ENCODE results near the gene FIG4. TPM values are rescaled to one million over a fixed set of nuclear protein-coding genes. Genes with fewer than 3 reads are reported as not detected.

FIG4 gene
- total and polyA plus RNA-seq, 2 of the 4 experiments (the other 2 are of a cell fraction): 12.1 to 15.4 TPM

DNA sequence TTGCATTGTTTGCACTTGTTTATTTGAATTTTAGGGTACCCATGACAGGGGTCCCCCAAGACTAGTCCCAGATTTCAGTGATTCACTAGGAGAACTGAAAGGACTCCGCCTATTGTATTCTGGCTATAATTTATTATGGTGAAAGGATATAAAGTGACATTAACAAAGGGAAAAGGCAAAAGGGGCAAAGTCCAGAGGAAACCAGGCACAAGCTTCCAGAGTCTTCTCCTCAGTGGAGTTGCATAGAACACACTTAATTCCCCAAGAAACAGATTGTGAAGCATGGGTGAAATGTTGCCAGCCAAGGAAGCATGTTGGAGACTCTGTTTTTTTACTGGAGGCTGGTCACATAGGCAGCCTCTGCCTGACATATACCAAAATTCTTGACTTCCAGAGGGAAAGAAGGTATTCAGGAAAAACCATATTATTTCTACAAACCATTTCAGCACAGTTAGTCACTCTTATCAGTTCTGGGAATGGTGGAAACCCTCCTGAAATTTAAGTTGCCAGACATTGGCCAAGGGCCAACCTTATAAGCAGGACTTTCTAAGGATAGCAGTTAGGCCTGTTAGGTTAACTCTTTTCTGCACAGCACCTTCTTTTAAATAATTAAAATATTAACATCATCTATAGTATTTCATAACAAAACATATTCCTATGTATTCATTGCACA is 71.8 kb downstream of the FIG4 start:
- ChIA-PET CTCF (no interaction called here), POLR2A (ENCODE audit: unreplicated experiment) (interaction anchor here (0.6 kb wide), 1 partner anchor 47 kb away, joined by 5 read pairs; no protein-coding TSS in a partner anchor)
- 0 out of 2 replicates have a peak, but pooled peaks cover 3% of the 10 kb centered on the region for H3K9me1 ChIP-seq (ENCODE audit: insufficient read depth, low read length)
- peak; percentile 67 for DNase-seq
- intact Hi-C loops (cut with micrococcal nuclease): no loop called here
- no peak overlapping the region for H3K4ac ChIP-seq (ENCODE audit: low read depth, low read length)
- peak overlapping the region; percentile 69; the same call in 1 of the 2 replicates for H2BK20ac ChIP-seq (ENCODE audit: low read depth, low read length)
- H2AK5ac ChIP-seq (ENCODE audit: low read depth, low read length): no peak overlapping the region
- dilution Hi-C loops (cut with HindIII; ENCODE audit: low sequenced_read_pairs, unreplicated experiment): no loop called here
- no peaks in the 10 kb centered on the region for H3K9me3 ChIP-seq (ENCODE audit: control insufficient read depth, insufficient read depth, low read length)
- no peaks in the 10 kb centered on the region for H4K20me1 ChIP-seq (ENCODE audit: insufficient read depth, low read length)
- H3K18ac ChIP-seq (ENCODE audit: low read depth, low read length): no peak overlapping the region
- no peak overlapping the region for H3K4me2 ChIP-seq (ENCODE audit: low read depth, low read length)
- no TSS peak for BruUV-seq (replicated peaks)
- H2AFZ ChIP-seq (replicated peaks; ENCODE audit: low read length, poor library complexity): no peak overlapping the region
- peak; percentile 24; the same call in 1 of the 2 replicates for ATAC-seq (ENCODE audit: low read depth)
- WGBS, 2 experiments (ENCODE audit: extremely low coverage in 2 of 2, insufficient read length in 1 of 2): no CpG with 5 or more reads among the region's 1 CpG
- H3K23ac ChIP-seq (ENCODE audit: low read depth, low read length): no peak overlapping the region
- H3K4me3 ChIP-seq (ENCODE audit: insufficient read depth, low read depth, low read length): no peak overlapping the region
- H3K36me3 ChIP-seq (ENCODE audit: control insufficient read depth, insufficient read depth, low read length): 0 out of 2 replicates have a peak, but pooled peaks cover 1% of the 10 kb centered on the region
- H3K27me3 ChIP-seq (ENCODE audit: control insufficient read depth, insufficient read depth, low read length): no peaks in the 10 kb centered on the region
- no peaks in the 10 kb centered on the region for H3K79me1 ChIP-seq (ENCODE audit: low read depth in 1 of 2, low read length in 2 of 2)
- H2BK5ac ChIP-seq (ENCODE audit: low read depth, low read length, poor library complexity, severe bottlenecking): no peak overlapping the region
- in situ Hi-C loops (cut with MboI; ENCODE audit: low sequenced_read_pairs): no loop called here
- H4K8ac ChIP-seq (ENCODE audit: low read depth in 2 of 2, low read length in 2 of 2): no peak overlapping the region
- H3K4me1 ChIP-seq (ENCODE audit: control insufficient read depth, insufficient read depth, low read length): peaks cover 4% of the 10 kb centered on the region
- H2BK15ac ChIP-seq (ENCODE audit: low read depth, low read length): no peak overlapping the region
- no peak overlapping the region for H3K56ac ChIP-seq (ENCODE audit: extremely low read depth, insufficient read depth, low read length)
- H4K91ac ChIP-seq (ENCODE audit: insufficient read depth, low read depth, low read length): no peak overlapping the region
- H4K5ac ChIP-seq (ENCODE audit: low read depth, low read length): no peak overlapping the region
- TF ChIP-seq SMC3 (IDR thresholded peaks at IDR 0.05; ENCODE audit: low read depth, low read length) (no peak), MAFK (IDR thresholded peaks at IDR 0.05; ENCODE audit: low read depth, low read length) (no peak), CEBPB (IDR thresholded peaks at IDR 0.05; ENCODE audit: low read depth, low read length) (no peak), RFX5 (IDR thresholded peaks at IDR 0.05; ENCODE audit: low read depth, low read length) (no peak), BHLHE40 (IDR thresholded peaks at IDR 0.05; ENCODE audit: low read depth, low read length) (no peak), RAD21 (IDR thresholded peaks at IDR 0.05; ENCODE audit: low read length) (no peak), USF2 (IDR thresholded peaks at IDR 0.05; ENCODE audit: low read depth, low read length) (no peak), CHD1 (IDR thresholded peaks at IDR 0.05; ENCODE audit: low read depth, low read length) (no peak), POLR2A (IDR thresholded peaks at IDR 0.05; ENCODE audit: low read depth, low read length) (no peak), MAZ (IDR thresholded peaks at IDR 0.05; ENCODE audit: borderline replicate concordance, low read depth, low read length) (no peak), FOS (IDR thresholded peaks at IDR 0.05; ENCODE audit: low read depth, low read length) (no peak), RCOR1 (IDR thresholded peaks at IDR 0.05; ENCODE audit: insufficient replicate concordance, low read length) (no peak)
- TF ChIP-seq, protein P1, sequence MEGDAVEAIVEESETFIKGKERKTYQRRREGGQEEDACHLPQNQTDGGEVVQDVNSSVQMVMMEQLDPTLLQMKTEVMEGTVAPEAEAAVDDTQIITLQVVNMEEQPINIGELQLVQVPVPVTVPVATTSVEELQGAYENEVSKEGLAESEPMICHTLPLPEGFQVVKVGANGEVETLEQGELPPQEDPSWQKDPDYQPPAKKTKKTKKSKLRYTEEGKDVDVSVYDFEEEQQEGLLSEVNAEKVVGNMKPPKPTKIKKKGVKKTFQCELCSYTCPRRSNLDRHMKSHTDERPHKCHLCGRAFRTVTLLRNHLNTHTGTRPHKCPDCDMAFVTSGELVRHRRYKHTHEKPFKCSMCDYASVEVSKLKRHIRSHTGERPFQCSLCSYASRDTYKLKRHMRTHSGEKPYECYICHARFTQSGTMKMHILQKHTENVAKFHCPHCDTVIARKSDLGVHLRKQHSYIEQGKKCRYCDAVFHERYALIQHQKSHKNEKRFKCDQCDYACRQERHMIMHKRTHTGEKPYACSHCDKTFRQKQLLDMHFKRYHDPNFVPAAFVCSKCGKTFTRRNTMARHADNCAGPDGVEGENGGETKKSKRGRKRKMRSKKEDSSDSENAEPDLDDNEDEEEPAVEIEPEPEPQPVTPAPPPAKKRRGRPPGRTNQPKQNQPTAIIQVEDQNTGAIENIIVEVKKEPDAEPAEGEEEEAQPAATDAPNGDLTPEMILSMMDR (conservative IDR thresholded peaks at IDR 0.05; ENCODE audit: low read depth, low read length): no peak
- TF ChIP-seq, protein P2, sequence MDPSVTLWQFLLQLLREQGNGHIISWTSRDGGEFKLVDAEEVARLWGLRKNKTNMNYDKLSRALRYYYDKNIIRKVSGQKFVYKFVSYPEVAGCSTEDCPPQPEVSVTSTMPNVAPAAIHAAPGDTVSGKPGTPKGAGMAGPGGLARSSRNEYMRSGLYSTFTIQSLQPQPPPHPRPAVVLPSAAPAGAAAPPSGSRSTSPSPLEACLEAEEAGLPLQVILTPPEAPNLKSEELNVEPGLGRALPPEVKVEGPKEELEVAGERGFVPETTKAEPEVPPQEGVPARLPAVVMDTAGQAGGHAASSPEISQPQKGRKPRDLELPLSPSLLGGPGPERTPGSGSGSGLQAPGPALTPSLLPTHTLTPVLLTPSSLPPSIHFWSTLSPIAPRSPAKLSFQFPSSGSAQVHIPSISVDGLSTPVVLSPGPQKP (IDR thresholded peaks at IDR 0.05; ENCODE audit: borderline replicate concordance, low read depth, low read length): no peak
- no peak overlapping the region for H3K9ac ChIP-seq (ENCODE audit: low read depth, low read length)
- H3K27ac ChIP-seq (ENCODE audit: insufficient read depth, low read length): no peak overlapping the region
- H3K14ac ChIP-seq (replicated peaks; ENCODE audit: low read depth, low read length): no peak overlapping the region
- H2AK9ac ChIP-seq (replicated peaks; ENCODE audit: low read depth, low read length, poor library complexity): no peak overlapping the region
- no peak overlapping the region for H2BK120ac ChIP-seq (ENCODE audit: low read depth, low read length)
